ELR (cell line): ENCODE measurements around the gene COX8A.
"Not testable (repeated sequence)": the region's sequence is repeated elsewhere in the genome, so short reads cannot be mapped to it uniquely, and the experiment has no call there.

Experiments used
- DNase-seq: peaks from one replicate; pipeline ENCODE4 v3.0.0-alpha.2; 2015; ENCODE audit warnings: low read depth

The COX8A gene

GRCh38 chr11:63970902-63971301 lies 3.5 kb upstream of the COX8A start:
- no peak for DNase-seq

- not testable (repeated sequence) for DNase-seq
Observed at GRCh38 chr11:63973912-63974258, 535 bp upstream of the COX8A start.

GRCh38 chr11:63978551-63979239 lies 4.3 kb downstream of the COX8A start:
- no peak for DNase-seq

GRCh38 chr11:63979426-63979825 lies 5.0 kb downstream of the COX8A start:
- no peak for DNase-seq

- peak; percentile 52 for DNase-seq
Observed at GRCh38 chr11:63985812-63986155, 11.4 kb downstream of the COX8A start.

GRCh38 chr11:63986156-63986931 lies 11.9 kb downstream of the COX8A start, which contains the start of gene OTUB1:
OTUB1 (plus strand) TSS chr11:63986438; CDS start chr11:63986457, 19 bp downstream.
- peak; percentile 94 for DNase-seq

- no peak for DNase-seq
Observed at GRCh38 chr11:63986932-63987513, 12.6 kb downstream of the COX8A start.

- DNase-seq = no peak
Observed at GRCh38 chr11:63991558-63991957, 17.1 kb downstream of the COX8A start.

GRCh38 chr11:63993100-63993499 lies 18.7 kb downstream of the COX8A start:
- DNase-seq = no peak

- no peak for DNase-seq
Observed at GRCh38 chr11:63993993-63994392, 19.6 kb downstream of the COX8A start.

GRCh38 chr11:63996512-63996911 lies 22.1 kb downstream of the COX8A start:
- no peak for DNase-seq

- no peak for DNase-seq
Observed at GRCh38 chr11:63997104-63997700, 22.8 kb downstream of the COX8A start.

GRCh38 chr11:63997801-63998337 lies 23.4 kb downstream of the COX8A start:
- no peak for DNase-seq

- DNase-seq = no peak
Observed at GRCh38 chr11:63998558-63999348, 24.3 kb downstream of the COX8A start.

- DNase-seq = peak; percentile 54
Observed at GRCh38 chr11:63999349-64000025, 25.1 kb downstream of the COX8A start.

GRCh38 chr11:64000026-64000739 lies 25.8 kb downstream of the COX8A start:
- peak; percentile 73 for DNase-seq

GRCh38 chr11:64000740-64001483 lies 26.5 kb downstream of the COX8A start:
- DNase-seq = no peak

- DNase-seq = peak; percentile 30
Observed at GRCh38 chr11:64001484-64002420, 27.3 kb downstream of the COX8A start.
